Muscle layer of duodenum (tissue), 2 donors: ENCODE measurements around the gene DOK7.
"Not testable (repeated sequence)": the region's sequence is repeated elsewhere in the genome, so short reads cannot be mapped to it uniquely, and the experiment has no call there.

Experiments
- H3K27ac ChIP-seq: one replicate; pipeline ENCODE4 v1.7.0; 2013; ENCODE audit warnings: mild to moderate bottlenecking, low read length
- H3K27me3 ChIP-seq: one replicate; pipeline ENCODE4 v1.7.0; 2013; ENCODE audit warnings: low read depth, mild to moderate bottlenecking, control low read depth, low read length
- H3K36me3 ChIP-seq, 2 donors: one replicate each; pipeline ENCODE4 v1.7.0; 2013; ENCODE audit warnings: low read length in 2 of 2, control low read depth in 1 of 2, mild to moderate bottlenecking in 1 of 2; ENCODE audit not compliant: insufficient read depth in 2 of 2, control insufficient read depth in 1 of 2
- H3K4me1 ChIP-seq, 2 donors: one replicate each; pipeline ENCODE4 v1.7.0; 2013; ENCODE audit warnings: low read length in 2 of 2, mild to moderate bottlenecking in 2 of 2, control low read depth in 1 of 2, moderate library complexity in 1 of 2; ENCODE audit not compliant: insufficient read depth in 2 of 2, control insufficient read depth in 1 of 2
- H3K4me3 ChIP-seq, 2 donors: one replicate each; pipeline ENCODE4 v1.7.0; 2013; ENCODE audit warnings: low read length in 2 of 2, low read depth in 1 of 2, mild to moderate bottlenecking in 1 of 2
- H3K9me3 ChIP-seq, 2 donors: one replicate each; pipeline ENCODE4 v1.7.0; 2013; ENCODE audit warnings: low read length in 2 of 2, control low read depth in 1 of 2, mild to moderate bottlenecking in 1 of 2; ENCODE audit not compliant: control insufficient read depth in 1 of 2
- donor health status: healthy.

DOK7 gene

DNA sequence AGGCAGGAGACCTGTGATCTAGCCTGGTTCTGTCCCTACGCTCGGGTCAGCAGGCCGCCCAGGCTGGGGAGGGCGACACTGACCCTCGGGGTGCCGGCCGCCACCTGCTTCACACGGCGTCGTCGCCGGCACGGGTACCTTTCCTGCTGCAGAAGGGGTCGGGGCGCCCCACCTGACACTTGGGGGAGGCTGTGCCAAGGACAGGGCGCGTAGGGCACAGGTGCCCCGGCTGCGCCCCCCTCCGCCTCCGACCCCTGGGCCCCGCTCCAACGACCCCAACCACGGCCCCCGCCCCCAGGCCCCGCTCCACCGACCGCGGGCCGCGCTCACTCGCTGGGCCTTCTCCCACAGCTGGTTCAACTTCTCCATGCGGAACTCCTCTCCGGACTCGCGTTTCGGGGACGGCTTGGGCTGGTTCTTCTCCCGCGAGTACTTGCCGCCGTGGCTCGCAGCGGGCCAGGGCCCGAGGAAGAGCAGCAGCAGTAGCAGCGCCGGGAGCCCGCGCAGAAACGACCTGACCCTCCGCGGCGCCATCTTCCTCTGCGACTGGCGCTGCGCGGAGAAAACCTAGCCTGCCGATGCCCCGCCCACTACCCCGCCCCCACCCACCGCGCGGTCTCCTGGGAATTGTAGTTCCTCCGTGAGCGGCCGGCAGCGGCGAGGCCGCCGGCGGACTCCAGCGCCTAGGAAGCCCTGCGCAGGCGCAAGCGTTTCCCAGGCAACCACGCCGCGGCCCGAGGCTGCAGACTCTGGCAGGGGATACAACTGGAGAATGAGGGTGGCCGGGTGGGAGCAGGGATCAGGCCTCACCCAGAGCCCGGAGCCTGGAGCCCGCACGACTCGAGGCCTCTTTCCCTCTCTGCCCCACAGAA lies 69.0 kb downstream of the DOK7 start, which contains the start of gene LRPAP1:
TSS of gene LRPAP1 (minus strand) at position 544 of the 872 bp plus-strand sequence. CDS start at position 534, 10 bp downstream.
- H3K4me1 ChIP-seq, result peaks cover 14 to 27% of the 10 kb centered on the region in 2 donors
- peak within 1 kb of the TSS; percentile 88 to 95 for H3K4me3 ChIP-seq
- no peaks in the 10 kb centered on the region for H3K36me3 ChIP-seq
- H3K9me3 ChIP-seq, result no peaks in the 10 kb centered on the region
- H3K27me3 ChIP-seq, result no peaks in the 10 kb centered on the region
- H3K27ac ChIP-seq, result peak within 1 kb of the TSS; percentile 23

GRCh38 chr4:3532751-3533422 lies 69.8 kb downstream of the DOK7 start:
- peaks cover 14 to 27% of the 10 kb centered on the region in 2 donors for H3K4me1 ChIP-seq
- no peak overlapping the region for H3K27ac ChIP-seq
- H3K4me3 ChIP-seq, result peak overlapping the region; percentile 44 to 95
- no peaks in the 10 kb centered on the region for H3K9me3 ChIP-seq
- no peaks in the 10 kb centered on the region for H3K27me3 ChIP-seq
- H3K36me3 ChIP-seq, result no peaks in the 10 kb centered on the region

DNA sequence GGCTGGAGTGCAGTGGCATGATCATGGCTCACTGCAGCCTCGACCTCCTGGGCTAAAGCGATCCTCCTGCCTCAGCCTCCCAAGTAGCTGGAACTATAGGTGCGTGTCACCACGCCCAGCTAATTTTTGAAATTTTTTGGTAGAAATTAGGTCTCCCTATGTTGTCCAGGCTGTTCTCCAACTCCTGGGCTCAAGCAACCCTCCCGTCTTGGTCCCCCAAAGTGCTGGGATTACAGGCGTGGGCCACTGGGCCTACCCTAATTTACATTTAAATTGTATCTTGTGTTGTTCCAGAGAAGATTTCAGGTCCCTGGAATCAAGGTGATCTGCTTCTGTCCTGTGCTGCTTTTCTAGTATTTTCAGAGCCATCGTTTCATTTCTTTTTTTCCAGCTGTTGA lies 70.3 kb downstream of the DOK7 start:
- Histone ChIP-seq H3K4me3 (no peak overlapping the region), H3K27ac (no peak overlapping the region), H3K4me1 (peaks cover 14 to 27% of the 10 kb centered on the region in 2 donors), H3K9me3 (no peaks in the 10 kb centered on the region), H3K36me3 (no peaks in the 10 kb centered on the region), H3K27me3 (no peaks in the 10 kb centered on the region)

GRCh38 chr4:3535812-3536211 lies 72.7 kb downstream of the DOK7 start:
- not testable (repeated sequence) for H3K36me3 ChIP-seq, H3K4me3 ChIP-seq, H3K27ac ChIP-seq, H3K27me3 ChIP-seq, H3K9me3 ChIP-seq
- peaks cover 7 to 15% of the 10 kb centered on the region in 2 donors for H3K4me1 ChIP-seq

DNA sequence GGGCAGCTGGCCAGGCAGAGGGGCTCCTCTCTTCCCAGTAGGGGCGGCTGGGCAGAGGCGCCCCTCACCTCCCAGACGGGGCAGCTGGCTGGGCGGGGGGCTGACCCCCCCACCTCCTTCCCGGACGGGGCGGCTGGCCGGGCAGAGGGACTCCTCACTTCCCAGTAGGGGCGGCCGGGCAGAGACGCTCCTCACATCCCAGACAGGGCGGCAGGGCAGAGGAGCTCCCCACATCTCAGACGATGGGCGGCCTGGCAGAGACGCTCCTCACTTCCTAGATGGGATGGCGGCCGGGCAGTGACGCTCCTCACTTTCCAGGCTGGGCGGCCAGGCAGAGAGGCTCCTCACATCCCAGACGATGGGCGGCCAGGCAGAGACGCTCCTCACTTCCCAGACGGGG lies 75.8 kb downstream of the DOK7 start:
- H3K36me3 ChIP-seq, H3K4me1 ChIP-seq, H3K27me3 ChIP-seq, H3K27ac ChIP-seq, H3K4me3 ChIP-seq, H3K9me3 ChIP-seq: not testable (repeated sequence)

- H3K27me3 ChIP-seq, result not testable (repeated sequence)
Observed at GRCh38 chr4:3543415-3543814, 80.3 kb downstream of the DOK7 start.

More at GRCh38 chr4:3543415-3543814, 80.3 kb downstream of the DOK7 start:
- not testable (repeated sequence) for H3K4me1 ChIP-seq, H3K27ac ChIP-seq, H3K36me3 ChIP-seq, H3K9me3 ChIP-seq, H3K4me3 ChIP-seq
